Loucy (cell line): ENCODE results near the gene DDO.

Source experiments
- CTCF ChIP-seq: fragments of 200-600 bp; sonication (generic); conservative IDR thresholded peaks from 2 replicates; pipeline ENCODE4 v1.5.1; 2014; ENCODE audit warnings: mild to moderate bottlenecking, antibody characterized with exemption, low read length
- EZH2phosphoT487 ChIP-seq: fragments of 200-600 bp; IDR thresholded peaks from 2 replicates; pipeline ENCODE4 v1.6.1; 2018; ENCODE audit warnings: antibody characterized with exemption, mild to moderate bottlenecking, moderate library complexity, borderline replicate concordance

- TF ChIP-seq CTCF (no peak), EZH2phosphoT487 (no peak)
Measured at GRCh38 chr6:110401585-110402176, 13.7 kb downstream of the DDO start.
